ENCODE measurements around the gene RNU6-8. TPM values are rescaled to one million over a fixed set of nuclear protein-coding genes. Genes with fewer than 3 reads are reported as not detected.
A peak's percentile ranks its signal among the peaks of the same experiment; 100 is the strongest.

The RNU6-8 gene
- total RNA-seq, 4 donors from 2014 or later, result not detected

GRCh38 chr14:32205984-32206383 is 2.9 kb upstream of the RNU6-8 start:
- in situ Hi-C loops (cut with MboI; ENCODE audit: low pct_ligation_motif_present in 1 of 4, low pct_unique_long_range_greater_than_20kb in 1 of 4, low sequenced_read_pairs in 3 of 4), result loop anchor here in 2 of 4 donors (25.0 kb wide), 1 partner anchor 119 kb away; the partner anchor contains the start of gene ARHGAP5 (in 2 of the 2)
- WGBS, 2 donors (ENCODE audit: low coverage in 1 of 2), result 71 to 73% methylated on average over 4 of the region's 4 CpGs

GRCh38 chr14:32205554-32205953 is 2.5 kb upstream of the RNU6-8 start:
- no peak overlapping the region for H3K27ac ChIP-seq
- H3K4me1 ChIP-seq, result peaks cover 0 to 22% (median 15%) of the 10 kb centered on the region in 4 donors
- no peaks in the 10 kb centered on the region for H3K36me3 ChIP-seq
- TF ChIP-seq EP300 (IDR thresholded peaks at IDR 0.05; ENCODE audit: low read depth) (no peak), POLR2AphosphoS5 (IDR thresholded peaks at IDR 0.05) (no peak), POLR2A (IDR thresholded peaks at IDR 0.05) (no peak), CTCF (IDR thresholded peaks at IDR 0.05) (no peak)
- no peak for DNase-seq
- no peak overlapping the region for H3K4me3 ChIP-seq
- no peaks in the 10 kb centered on the region for H3K27me3 ChIP-seq
- H3K9me3 ChIP-seq, result no peaks in the 10 kb centered on the region
- in situ Hi-C loops (cut with MboI; ENCODE audit: low pct_ligation_motif_present in 1 of 4, low pct_unique_long_range_greater_than_20kb in 1 of 4, low sequenced_read_pairs in 3 of 4), result loop anchor here in 2 of 4 donors (25.0 kb wide), 1 partner anchor 118 kb away; the partner anchor contains the start of gene ARHGAP5 (in 2 of the 2)
- intact Hi-C loops (cut with DNase I; ENCODE audit: low total_unique reads), result no loop called here
- WGBS, 2 donors (ENCODE audit: low coverage in 1 of 2), result 80 to 90% methylated on average over 3 of the region's 3 CpGs

More at GRCh38 chr14:32205984-32206383, 2.9 kb upstream of the RNU6-8 start:
- Histone ChIP-seq H3K4me1 (peaks cover 0 to 18% (median 13%) of the 10 kb centered on the region in 4 donors), H3K27me3 (no peaks in the 10 kb centered on the region), H3K27ac (no peak overlapping the region), H3K36me3 (no peaks in the 10 kb centered on the region), H3K4me3 (no peak overlapping the region), H3K9me3 (no peaks in the 10 kb centered on the region)
- TF ChIP-seq POLR2AphosphoS5 (IDR thresholded peaks at IDR 0.05) (no peak), EP300 (IDR thresholded peaks at IDR 0.05; ENCODE audit: low read depth) (no peak), CTCF (IDR thresholded peaks at IDR 0.05) (no peak), POLR2A (IDR thresholded peaks at IDR 0.05) (no peak)
- peak; percentile 18 for DNase-seq
- intact Hi-C loops (cut with DNase I; ENCODE audit: low total_unique reads), result no loop called here

GRCh38 chr14:32203928-32204357 is 874 bp upstream of the RNU6-8 start:
- peak; percentile 38 for DNase-seq
- WGBS, 2 donors (ENCODE audit: low coverage in 1 of 2), result 0 to 3% methylated on average over 7 to 14 of the region's 14 CpGs
- H3K9me3 ChIP-seq, result no peaks in the 10 kb centered on the region
- H3K4me1 ChIP-seq, result peaks cover 0 to 23% (median 16%) of the 10 kb centered on the region in 4 donors
- in situ Hi-C loops (cut with MboI; ENCODE audit: low pct_ligation_motif_present in 1 of 4, low pct_unique_long_range_greater_than_20kb in 1 of 4, low sequenced_read_pairs in 3 of 4), result loop anchor here in 2 of 4 donors (25.0 kb wide), 1 partner anchor 117 kb away; the partner anchor contains the start of gene ARHGAP5 (in 2 of the 2)
- intact Hi-C loops (cut with DNase I; ENCODE audit: low total_unique reads), result loop anchor here (5.0 kb wide), 1 partner anchor 127 kb away; the partner anchor contains the start of gene ARHGAP5
- peak overlapping the region; percentile 52 to 75 (median 62) for H3K4me3 ChIP-seq
- H3K36me3 ChIP-seq, result no peaks in the 10 kb centered on the region
- TF ChIP-seq POLR2A (IDR thresholded peaks at IDR 0.05) (no peak), CTCF (IDR thresholded peaks at IDR 0.05) (no peak), POLR2AphosphoS5 (IDR thresholded peaks at IDR 0.05) (no peak), EP300 (IDR thresholded peaks at IDR 0.05; ENCODE audit: low read depth) (no peak)
- peak overlapping the region; percentile 80 to 89 (median 85) for H3K27ac ChIP-seq
- no peaks in the 10 kb centered on the region for H3K27me3 ChIP-seq

GRCh38 chr14:32202491-32202997 is 525 bp downstream of the RNU6-8 start:
- no peaks in the 10 kb centered on the region for H3K36me3 ChIP-seq
- TF ChIP-seq POLR2A (IDR thresholded peaks at IDR 0.05) (no peak), EP300 (IDR thresholded peaks at IDR 0.05; ENCODE audit: low read depth) (no peak), CTCF (IDR thresholded peaks at IDR 0.05) (no peak), POLR2AphosphoS5 (IDR thresholded peaks at IDR 0.05) (no peak)
- no peaks in the 10 kb centered on the region for H3K9me3 ChIP-seq
- intact Hi-C loops (cut with DNase I; ENCODE audit: low total_unique reads) (loop anchor here (5.0 kb wide), 1 partner anchor 125 kb away; the partner anchor contains the start of gene ARHGAP5), in situ Hi-C loops (cut with MboI; ENCODE audit: low pct_ligation_motif_present in 1 of 4, low pct_unique_long_range_greater_than_20kb in 1 of 4, low sequenced_read_pairs in 3 of 4) (loop anchor here in 2 of 4 donors (25.0 kb wide), 1 partner anchor 115 kb away; the partner anchor contains the start of gene ARHGAP5 (in 2 of the 2))
- peak overlapping the region; percentile 80 to 89 (median 85) for H3K27ac ChIP-seq
- 1 to 2% methylated on average over 8 of the region's 8 CpGs for WGBS, 2 donors (ENCODE audit: low coverage in 1 of 2)
- DNase-seq, result no peak
- H3K27me3 ChIP-seq, result no peaks in the 10 kb centered on the region
- peak overlapping the region; percentile 21 to 75 (median 62) for H3K4me3 ChIP-seq
- H3K4me1 ChIP-seq, result peaks cover 0 to 23% (median 16%) of the 10 kb centered on the region in 4 donors
